ENCODE data around the gene B3GALT6.

B3GALT6 gene

GRCh38 chr1:1202831-1203560 is 29.0 kb upstream of the B3GALT6 start:
- DNase-seq: no peak

GRCh38 chr1:1203561-1204424 is 28.2 kb upstream of the B3GALT6 start:
- no peak for DNase-seq

GRCh38 chr1:1204425-1204920 is 27.6 kb upstream of the B3GALT6 start:
- no peak for DNase-seq

GRCh38 chr1:1204998-1205768 is 26.9 kb upstream of the B3GALT6 start:
- DNase-seq: no peak

GRCh38 chr1:1205769-1206375 is 26.2 kb upstream of the B3GALT6 start:
- no peak for DNase-seq

- DNase-seq: no peak
Measured at GRCh38 chr1:1206376-1206965, 25.6 kb upstream of the B3GALT6 start, which contains the start of gene TNFRSF18. Gene TNFRSF18 (minus strand): TSS chr1:1206592. CDS start chr1:1206571, 21 bp downstream.

- no peak for DNase-seq
Measured at GRCh38 chr1:1206966-1207531, 25.0 kb upstream of the B3GALT6 start.

GRCh38 chr1:1207571-1207892 is 24.5 kb upstream of the B3GALT6 start:
- no peak for DNase-seq

GRCh38 chr1:1208713-1209433 is 23.2 kb upstream of the B3GALT6 start:
- peak; percentile 56 for DNase-seq

- DNase-seq: no peak
Measured at GRCh38 chr1:1210726-1211540, 21.1 kb upstream of the B3GALT6 start.

- DNase-seq: no peak
Measured at GRCh38 chr1:1211541-1212441, 20.2 kb upstream of the B3GALT6 start.

- DNase-seq: peak; percentile 57
Measured at GRCh38 chr1:1212780-1213344, 19.2 kb upstream of the B3GALT6 start.

GRCh38 chr1:1213345-1214265 is 18.4 kb upstream of the B3GALT6 start, which contains the start of gene TNFRSF4:
Gene TNFRSF4 (minus strand): TSS chr1:1214153. CDS start chr1:1214127, 26 bp downstream.
- peak; percentile 47 for DNase-seq

GRCh38 chr1:1215080-1215676 is 16.9 kb upstream of the B3GALT6 start:
- DNase-seq: no peak

GRCh38 chr1:1215881-1216605 is 16.0 kb upstream of the B3GALT6 start:
- DNase-seq: no peak
